GM21576 (cell line): ENCODE results near the gene INSRR.

Source experiments
- ATAC-seq: cut with Tn5 transposase; IDR thresholded peaks from one replicate; pipeline ENCODE4 v1.9.1; 2021; ENCODE audit warnings: mild to moderate bottlenecking, moderate library complexity; ENCODE audit not compliant: unreplicated experiment

INSRR gene

DNA sequence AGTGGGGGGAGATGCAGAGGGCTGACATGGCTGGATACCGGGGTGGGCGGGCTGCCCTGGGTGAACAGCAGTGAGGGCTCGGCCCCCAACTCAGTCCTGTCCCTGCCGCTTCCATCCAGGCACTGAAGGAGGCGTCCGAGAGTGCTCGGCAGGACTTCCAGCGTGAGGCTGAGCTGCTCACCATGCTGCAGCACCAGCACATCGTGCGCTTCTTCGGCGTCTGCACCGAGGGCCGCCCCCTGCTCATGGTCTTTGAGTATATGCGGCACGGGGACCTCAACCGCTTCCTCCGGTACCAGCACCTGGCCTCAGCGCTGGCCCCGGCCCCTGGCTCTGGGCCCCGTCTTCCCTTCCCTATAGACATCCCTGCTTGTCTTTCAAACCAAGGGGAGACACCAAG, 17.4 kb upstream of the INSRR start:
- no peak for ATAC-seq

DNA sequence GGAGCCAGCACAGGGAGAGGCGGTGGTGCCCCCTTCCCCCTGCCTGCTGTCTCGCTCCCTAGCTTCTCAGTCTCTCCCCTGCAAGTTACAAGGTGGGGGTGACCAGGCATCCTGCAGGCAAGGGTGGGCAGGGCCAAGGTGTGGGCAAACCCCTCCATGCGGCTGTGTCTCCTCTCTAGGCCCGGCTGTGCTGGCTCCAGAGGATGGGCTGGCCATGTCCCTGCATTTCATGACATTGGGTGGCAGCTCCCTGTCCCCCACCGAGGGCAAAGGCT, 16.4 kb upstream of the INSRR start:
- ATAC-seq = no peak

DNA sequence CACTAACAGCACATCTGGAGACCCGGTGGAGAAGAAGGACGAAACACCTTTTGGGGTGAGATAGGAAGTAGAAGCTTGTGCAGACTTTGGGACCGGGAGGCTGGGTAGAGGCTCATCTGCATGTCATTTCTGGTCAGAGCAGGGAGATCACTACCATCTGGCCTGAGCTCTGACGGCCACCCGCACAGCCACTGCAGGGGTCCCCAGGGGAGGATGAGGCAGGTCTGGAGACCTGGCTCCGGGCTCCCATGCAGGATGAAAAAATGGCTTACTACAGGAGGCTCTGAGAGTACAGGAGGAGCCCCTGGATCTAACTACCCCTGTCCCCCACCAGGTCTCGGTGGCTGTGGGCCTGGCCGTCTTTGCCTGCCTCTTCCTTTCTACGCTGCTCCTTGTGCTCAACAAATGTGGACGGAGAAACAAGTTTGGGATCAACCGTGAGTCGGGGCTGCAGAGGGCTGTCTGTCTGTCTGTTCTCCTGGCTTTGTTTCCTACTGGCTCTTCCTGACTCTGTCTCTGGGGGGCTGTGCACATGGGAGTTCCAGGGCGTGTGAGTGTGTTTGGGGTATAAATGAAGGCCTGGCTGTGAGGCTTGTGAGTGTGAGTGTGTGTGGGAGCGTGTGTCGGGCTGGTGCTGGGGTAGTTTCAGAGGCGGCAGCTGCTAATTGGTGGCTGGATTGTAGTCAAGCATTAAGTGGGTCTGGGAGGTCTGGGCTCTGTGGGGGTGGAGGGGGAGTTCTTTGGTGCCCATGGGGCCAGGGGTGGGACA, 15.8 kb upstream of the INSRR start:
- ATAC-seq = no peak

DNA sequence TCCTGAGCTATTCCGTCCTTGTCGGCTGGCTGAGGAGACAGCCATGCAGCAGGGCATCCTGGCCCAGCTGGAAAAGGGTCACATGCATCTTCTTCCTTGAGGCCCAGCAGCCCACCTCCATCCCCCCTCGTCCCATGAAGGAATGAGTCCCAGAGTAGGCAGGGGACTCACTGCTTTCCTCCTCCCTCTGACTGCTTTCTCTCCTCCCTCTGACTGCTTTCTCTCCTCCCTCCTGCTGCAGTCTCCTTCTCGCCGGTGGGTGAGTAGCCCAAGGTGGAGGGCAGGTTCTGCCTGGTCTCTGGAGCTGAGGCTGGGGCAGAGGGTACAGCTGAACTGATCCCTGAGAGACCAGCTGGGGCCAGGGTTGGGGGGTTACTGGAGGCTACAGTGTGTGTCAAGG, 15.2 kb upstream of the INSRR start:
- ATAC-seq = no peak

DNA sequence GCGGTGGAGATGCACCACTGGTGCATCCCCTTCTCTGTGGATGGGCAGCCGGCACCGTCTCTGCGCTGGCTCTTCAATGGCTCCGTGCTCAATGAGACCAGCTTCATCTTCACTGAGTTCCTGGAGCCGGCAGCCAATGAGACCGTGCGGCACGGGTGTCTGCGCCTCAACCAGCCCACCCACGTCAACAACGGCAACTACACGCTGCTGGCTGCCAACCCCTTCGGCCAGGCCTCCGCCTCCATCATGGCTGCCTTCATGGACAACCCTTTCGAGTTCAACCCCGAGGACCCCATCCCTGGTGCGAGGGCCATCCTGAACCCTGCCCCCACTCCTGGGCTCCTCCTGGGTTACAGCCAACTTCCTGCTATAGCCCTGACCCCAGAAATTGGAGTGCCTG, 14.7 kb upstream of the INSRR start:
- ATAC-seq = no peak

DNA sequence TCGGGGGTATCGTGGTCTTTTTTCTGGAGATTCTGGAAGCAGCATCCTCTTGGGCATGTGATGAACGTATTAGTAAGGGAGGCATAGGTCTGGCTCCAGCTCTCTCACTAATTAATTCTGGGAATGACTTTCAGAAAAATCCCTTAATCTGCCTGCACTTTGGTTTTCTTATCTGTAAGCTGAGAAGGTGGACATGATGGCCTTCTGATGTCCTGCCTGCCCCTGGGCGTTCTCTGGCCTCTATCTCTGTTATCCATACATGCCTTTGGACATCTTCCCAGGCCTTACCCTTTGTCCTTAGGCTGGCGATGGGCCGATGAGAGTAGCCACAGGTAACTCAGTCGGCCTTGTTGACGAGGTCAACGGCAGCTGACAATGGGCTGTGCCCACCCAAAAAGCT, 10.5 kb upstream of the INSRR start:
- no peak for ATAC-seq

DNA sequence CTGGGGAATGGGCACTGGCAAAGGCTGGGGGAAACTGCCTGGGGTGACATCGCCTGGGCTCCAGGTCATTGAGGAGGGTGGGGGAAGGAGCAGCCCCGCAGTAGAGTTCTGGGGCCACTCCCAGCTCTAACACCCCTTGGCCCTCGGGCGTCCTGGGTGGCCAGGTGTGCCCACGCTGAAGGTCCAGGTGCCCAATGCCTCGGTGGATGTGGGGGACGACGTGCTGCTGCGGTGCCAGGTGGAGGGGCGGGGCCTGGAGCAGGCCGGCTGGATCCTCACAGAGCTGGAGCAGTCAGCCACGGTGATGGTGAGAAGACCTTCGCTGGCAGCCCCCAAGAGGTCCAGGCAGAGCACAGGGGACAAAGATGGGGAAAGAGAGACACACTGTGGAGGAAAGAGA, 9.4 kb upstream of the INSRR start:
- ATAC-seq = no peak

DNA sequence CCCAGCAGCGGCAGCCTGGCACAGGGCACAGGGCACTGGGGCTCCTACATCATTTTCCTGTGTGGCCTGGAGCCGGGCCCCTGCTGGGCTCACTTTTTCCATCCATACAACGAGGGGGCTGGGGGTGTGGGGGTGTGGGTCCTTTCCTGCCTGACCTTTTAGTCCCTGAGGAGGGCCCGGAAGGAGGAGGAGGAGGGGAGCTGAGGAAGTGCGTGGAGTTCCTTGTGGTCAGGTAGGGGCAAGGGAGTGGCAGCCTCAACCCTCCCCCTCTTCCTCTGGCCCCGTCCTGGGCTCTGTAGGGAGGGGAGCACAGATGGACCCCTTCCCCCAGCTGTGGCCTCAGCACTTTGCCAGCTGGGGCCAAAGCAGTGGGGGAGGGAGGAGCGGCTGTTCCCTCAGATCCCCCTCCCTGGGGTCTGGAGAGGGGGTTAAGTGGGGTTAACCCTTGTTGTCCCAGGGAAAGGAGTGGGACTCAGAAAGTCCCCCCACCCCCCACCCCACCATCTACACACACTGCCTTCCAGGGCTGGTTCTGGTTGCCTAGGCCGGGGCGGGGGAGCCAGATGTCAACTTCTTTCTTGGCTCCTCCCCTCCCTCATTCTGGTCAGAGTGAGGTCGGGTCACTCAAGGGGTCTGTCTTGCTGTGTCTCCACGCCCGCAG, 7.5 kb upstream of the INSRR start:
- ATAC-seq = no peak

DNA sequence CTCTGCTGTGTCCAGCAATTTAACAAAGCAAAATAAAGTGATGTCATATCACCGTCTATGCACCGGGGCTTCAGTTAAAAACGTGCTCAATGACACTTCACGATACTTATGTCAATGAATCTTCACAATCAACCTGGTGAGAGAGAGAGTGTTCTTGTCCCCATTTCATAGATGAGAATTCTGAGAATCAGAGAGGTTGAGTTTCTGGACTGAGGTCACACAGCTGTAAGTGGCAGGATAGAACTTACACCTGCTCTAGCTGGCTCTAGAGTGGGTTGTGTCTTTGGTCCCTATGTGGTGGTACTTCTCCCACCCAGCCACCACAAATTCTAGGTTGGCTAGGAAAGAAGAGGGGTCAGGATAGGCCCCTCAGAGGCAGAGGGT, 6.9 kb upstream of the INSRR start:
- ATAC-seq = no peak

DNA sequence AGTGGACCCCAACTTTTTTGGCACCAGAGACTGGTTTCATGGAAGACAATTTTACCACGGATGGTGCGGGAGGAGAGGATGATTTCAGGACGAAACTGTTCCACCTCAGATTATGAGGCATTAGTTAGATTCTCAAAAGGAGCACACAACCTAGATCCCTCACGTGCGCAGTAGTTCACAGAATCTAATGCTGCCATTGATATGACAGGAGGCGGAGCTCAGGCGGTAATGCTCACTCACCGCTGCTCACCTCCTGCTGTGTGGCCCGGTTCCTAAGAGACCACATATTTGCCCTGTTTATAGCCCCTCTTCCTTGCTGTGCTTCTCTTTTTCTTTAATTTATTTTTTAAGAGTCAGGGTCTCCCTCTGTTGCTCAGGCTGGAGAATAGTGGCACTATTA, 6.3 kb upstream of the INSRR start:
- ATAC-seq = no peak

DNA sequence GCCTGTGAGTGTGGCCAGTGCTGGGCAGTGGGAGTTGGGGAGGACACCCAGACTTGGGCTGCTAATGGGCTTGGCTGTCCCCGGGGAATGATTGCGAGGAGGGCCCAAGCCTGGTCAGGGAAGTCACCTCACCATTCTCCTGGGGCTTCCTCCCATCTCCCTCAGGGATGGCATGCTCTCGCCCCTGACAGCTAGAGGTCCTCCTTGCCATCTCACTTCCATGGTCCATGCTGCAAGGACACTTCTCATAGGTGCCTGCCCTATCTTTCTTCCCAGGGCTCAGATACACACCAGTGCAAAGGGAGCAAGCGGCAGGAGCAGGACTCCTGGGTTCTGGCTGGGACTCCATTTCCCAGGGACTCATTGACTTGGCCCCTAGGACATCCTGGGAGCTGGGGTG, 5.9 kb upstream of the INSRR start:
- ATAC-seq = no peak

DNA sequence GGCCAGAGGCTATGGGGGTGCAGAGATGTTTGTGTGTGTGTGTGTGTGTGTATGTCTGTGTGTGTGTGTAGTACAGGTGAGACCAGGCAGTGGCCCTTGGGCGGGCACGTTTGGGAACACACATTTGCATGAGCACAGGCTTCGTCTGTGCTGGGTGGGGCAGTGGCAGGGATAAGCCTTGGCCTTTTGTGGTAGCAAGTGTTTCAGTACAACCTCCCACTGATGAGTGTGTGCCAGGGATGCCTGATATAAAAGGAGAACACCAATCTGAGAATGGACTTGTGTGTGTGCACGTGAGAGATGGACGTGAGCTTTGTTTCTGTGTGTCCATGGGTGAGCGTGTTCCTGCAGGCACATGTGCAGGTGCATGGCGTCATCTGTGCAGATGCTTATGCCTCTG, 4.7 kb upstream of the INSRR start:
- no peak for ATAC-seq

DNA sequence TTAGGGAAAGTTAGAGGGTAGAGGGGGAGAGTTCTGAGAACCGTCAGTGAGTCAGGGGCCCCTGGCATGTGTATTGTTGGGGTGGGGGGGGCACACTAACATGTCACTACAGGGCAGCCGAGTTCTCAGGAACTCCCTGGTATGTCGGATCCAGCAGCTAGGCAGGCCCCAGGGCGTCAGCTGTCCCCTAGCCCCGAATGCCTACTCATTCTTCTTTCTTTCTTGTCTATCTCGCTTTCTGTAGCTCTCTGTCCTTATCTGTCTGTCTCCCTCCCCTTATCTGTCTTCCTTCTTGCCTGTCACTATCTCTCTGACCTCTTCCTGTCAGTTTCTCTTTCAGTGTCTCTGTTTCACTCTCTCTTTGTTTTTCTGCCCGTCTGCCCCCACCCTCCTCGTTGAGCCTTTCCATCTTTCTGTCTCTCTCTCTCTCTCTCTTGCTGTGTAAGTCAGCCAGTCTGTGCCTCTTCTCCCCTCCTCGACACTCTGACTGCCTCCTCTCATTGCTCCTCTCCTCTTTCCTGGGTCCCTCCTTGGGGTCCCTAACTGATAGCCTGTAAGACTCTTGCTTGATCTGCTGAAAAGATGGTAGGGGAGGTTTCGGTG, 4.2 kb upstream of the INSRR start:
- ATAC-seq = no peak

DNA sequence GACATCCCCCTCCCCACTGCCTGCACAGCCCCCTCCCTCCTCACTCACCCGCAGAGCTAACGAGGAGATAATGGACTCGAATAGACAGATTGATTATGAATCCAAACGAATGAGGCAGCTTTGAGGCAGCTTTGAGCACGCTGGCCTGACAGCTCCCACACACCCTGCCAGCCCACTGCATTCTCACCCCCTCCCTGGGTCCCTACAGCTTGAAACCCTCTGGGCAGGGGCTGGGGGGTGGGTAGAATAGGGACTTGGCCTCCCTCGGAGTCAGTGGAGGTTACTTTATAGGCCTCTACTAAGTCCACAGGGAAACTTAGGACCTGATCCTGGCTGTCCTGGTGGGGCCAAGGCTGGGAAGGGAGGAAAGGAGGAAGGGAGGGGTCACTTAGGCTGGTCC, 3.7 kb upstream of the INSRR start:
- ATAC-seq = no peak

DNA sequence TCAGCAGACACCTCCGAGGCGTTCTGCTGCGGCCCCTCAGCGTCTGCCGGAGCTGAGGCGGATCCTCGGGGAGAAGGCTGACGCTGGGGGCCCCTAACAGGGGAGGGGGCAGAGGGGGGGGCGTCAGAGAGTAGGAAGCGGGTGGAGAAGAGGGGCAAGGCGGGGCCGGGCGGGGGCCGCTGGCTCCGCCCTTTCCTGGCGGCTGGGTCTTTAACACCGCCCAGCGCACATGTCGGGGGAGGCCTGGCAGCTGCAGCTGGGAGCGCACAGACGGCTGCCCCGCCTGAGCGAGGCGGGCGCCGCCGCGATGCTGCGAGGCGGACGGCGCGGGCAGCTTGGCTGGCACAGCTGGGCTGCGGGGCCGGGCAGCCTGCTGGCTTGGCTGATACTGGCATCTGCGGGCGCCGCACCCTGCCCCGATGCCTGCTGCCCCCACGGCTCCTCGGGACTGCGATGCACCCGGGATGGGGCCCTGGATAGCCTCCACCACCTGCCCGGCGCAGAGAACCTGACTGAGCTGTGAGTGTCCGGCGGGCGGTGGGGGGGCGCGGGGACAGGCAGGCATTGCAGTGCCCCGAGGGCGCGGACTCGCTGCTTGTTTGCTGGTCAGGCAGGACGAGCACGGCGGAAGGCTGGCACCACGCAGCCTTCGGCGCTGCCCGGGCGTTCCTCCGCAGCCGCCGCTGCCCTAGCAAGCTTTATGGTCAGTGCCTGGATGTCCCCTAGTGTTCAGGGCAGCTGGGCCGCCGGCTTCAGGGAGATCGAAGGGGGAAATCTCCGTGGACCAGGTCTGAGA, 1.9 kb upstream of the INSRR start, which contains the start of gene NTRK1:
Gene NTRK1, plus strand, starts transcription at position 238 of the 796 bp plus-strand sequence. Its CDS starts 70 bp downstream, at position 308.
- ATAC-seq = no peak

DNA sequence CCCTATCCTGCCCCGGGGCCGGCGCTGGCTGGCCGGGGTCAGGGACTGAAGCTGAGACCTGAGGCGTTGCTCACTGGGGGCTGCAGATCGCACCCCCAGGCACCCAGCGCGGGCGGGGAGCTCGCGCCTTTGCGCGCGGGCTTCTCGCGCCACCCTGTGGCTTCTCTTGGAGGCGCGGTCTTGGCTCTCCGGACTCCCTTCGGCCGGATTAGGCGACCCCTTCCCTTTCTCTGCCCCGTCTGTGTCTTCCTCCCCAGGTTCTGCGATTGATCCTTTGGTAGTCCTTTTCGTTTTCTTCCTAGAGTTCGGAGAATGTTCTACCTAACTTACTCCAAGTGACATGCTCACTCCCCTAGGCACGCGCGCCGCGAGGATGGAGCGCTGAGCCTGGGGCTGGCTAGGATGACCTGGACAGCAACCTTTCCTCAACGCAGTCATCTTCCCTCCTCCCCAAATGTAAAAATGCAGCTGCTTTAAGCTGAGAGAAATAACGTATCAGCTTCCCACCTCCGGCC, 1.3 kb upstream of the INSRR start:
- ATAC-seq = no peak

DNA sequence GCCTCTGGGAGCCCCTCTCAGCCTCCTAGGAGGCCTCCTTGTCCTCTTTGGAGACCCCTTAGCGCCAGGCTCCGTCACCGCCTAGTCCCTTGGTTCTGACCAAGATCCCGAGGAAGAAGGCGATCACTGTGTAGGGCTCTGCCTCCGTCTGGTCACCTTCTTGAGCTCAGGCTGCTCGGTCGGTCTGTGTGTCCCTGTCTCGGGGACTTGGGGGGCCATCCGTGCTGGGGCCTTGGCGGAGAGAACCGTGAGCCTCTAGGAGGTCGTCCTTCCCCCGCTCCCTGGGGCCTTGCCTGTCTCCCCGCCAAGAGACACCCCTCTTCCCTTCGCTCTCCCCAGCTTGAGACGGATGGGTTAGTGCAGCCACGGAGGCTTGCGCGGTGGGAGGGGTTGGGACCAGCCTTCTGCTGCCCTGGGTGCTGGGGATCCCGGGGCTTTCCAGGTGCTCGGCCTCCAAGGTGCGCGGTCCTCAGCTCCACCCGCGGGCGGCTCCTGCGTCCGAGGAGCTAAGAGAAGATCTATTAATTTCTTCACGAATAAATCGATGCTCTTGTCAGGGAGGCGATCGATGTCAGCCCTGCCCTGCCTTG, 701 bp upstream of the INSRR start:
- ATAC-seq = no peak

DNA sequence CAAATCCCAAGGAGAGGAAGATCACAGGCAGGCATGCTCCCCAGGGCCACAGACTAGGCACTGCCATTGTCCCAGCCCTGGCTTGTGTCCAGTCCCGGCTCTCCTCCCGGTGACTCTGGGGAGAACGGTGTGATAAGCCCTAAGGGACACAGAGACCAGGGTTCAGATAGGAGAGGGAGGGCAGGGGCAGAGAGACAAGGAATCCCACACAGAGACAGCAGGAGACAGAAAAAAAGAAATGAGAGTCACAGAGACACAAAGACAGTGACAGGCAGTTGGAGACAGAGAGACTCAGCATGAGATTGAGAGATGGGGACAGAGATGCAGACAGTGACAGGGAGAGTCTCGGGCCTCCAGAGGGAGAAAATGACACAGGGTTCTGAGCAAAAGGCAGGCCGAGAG, 361 bp downstream of the INSRR start:
- no peak for ATAC-seq

DNA sequence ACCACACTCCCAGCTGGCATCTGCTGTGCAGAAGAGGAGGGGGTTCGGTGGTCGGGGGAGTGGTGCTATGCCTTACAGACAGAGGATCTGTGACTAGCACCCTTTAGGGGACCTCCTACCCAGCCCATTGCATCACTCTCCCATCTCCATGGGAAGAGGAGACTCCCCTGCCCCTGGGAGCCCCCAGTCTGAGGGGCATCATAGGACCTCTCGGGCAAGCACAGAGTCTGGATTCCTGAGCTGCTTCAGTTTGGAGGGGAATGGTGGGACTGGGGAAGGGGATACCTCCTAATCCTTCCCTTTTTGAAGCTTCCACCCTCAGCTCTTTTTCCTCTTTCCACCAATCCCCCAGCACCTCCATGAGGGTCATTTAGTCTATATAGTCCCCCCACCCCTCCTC, 1.4 kb downstream of the INSRR start:
- no peak for ATAC-seq

DNA sequence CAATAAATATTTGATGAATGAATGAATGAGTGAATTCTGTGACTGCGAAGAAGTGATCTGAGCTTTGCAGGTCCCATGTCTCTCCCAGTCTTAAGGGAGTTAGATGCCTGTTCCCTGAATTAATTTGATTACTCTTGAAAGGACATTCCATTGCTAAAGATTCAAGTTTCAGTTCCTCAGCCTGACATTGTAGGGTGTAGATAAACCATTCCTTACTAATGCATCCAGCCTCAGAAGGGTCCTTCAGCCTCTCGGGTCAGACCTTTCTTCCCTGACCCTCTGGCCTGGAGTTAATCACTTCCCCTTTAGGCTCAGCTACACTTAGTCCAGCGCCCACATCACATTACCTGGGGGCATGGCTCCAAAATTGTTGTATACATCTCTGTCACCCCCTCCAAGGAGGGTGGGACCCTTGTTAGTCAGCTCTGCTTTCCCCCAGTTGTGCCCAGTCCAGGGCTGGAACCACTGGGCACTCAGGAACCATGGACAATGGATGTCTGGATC, 2.6 kb downstream of the INSRR start:
- ATAC-seq = no peak

DNA sequence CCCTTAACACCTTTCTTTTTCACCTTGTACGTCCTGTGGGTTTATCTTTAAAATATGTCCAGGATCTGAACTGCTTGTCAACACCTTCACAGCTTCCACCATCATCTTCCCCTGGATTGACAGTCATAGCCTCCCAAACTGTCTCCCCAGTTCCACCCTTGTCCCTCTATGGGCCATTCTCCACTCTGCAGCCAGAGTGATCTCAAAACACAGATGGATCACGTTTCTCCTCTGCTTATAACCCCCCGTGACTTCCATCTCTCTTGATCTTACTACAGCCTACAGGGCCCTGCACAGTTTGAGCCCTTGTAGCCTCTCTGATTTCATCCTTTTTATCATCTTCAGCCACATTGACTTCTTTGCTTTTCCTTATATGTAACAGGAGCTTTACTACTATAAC, 4.3 kb downstream of the INSRR start:
- ATAC-seq = no peak
